Rectal smooth muscle tissue (tissue), 1 donor: Measurements from ENCODE around the gene TRAF3IP3.

Source experiments
- H3K27ac ChIP-seq: one replicate; pipeline ENCODE4 v1.7.0; 2013; ENCODE audit warnings: low read depth, low read length, inconsistent platforms
- H3K27me3 ChIP-seq: one replicate; pipeline ENCODE4 v1.7.0; 2013; ENCODE audit warnings: low read length; ENCODE audit not compliant: control insufficient read depth, insufficient read depth
- H3K36me3 ChIP-seq: one replicate; pipeline ENCODE4 v1.7.0; 2013; ENCODE audit warnings: low read length; ENCODE audit not compliant: control insufficient read depth, insufficient read depth
- H3K4me1 ChIP-seq: one replicate; pipeline ENCODE4 v1.7.0; 2013; ENCODE audit warnings: low read length; ENCODE audit not compliant: control insufficient read depth, insufficient read depth
- H3K4me3 ChIP-seq: one replicate; pipeline ENCODE4 v1.7.0; 2013; ENCODE audit warnings: low read length
- H3K9ac ChIP-seq: one replicate; pipeline ENCODE4 v1.7.0; 2013; ENCODE audit warnings: low read length

TRAF3IP3 gene

GRCh38 chr1:209825591-209826434, 70.0 kb downstream of the TRAF3IP3 start:
- H3K27ac ChIP-seq, result no peak overlapping the region
- no peaks in the 10 kb centered on the region for H3K4me1 ChIP-seq
- H3K4me3 ChIP-seq, result no peak overlapping the region
- no peaks in the 10 kb centered on the region for H3K27me3 ChIP-seq
- H3K36me3 ChIP-seq, result no peaks in the 10 kb centered on the region
- H3K9ac ChIP-seq, result no peak overlapping the region

- Histone ChIP-seq H3K4me1 (no peaks in the 10 kb centered on the region), H3K36me3 (peaks cover 2% of the 10 kb centered on the region), H3K9ac (no peak within 1 kb of the TSS), H3K27ac (peak within 1 kb of the TSS; percentile 45), H3K27me3 (no peaks in the 10 kb centered on the region), H3K4me3 (peak within 1 kb of the TSS; percentile 93)
Measured at GRCh38 chr1:209827384-209828262, 71.8 kb downstream of the TRAF3IP3 start, which contains the start of gene UTP25. UTP25 (plus strand) TSS chr1:209827972; CDS start chr1:209828064, 92 bp downstream.

- Histone ChIP-seq H3K36me3 (peaks cover 10% of the 10 kb centered on the region), H3K27ac (no peak overlapping the region), H3K4me3 (no peak overlapping the region), H3K27me3 (no peaks in the 10 kb centered on the region), H3K9ac (no peak overlapping the region), H3K4me1 (no peaks in the 10 kb centered on the region)
Measured at GRCh38 chr1:209829716-209830115, 73.9 kb downstream of the TRAF3IP3 start.

GRCh38 chr1:209830722-209831121, 74.9 kb downstream of the TRAF3IP3 start:
- Histone ChIP-seq H3K27me3 (no peaks in the 10 kb centered on the region), H3K36me3 (peaks cover 13% of the 10 kb centered on the region), H3K27ac (no peak overlapping the region), H3K4me3 (no peak overlapping the region), H3K4me1 (no peaks in the 10 kb centered on the region), H3K9ac (no peak overlapping the region)

- Histone ChIP-seq H3K9ac (no peak overlapping the region), H3K27ac (no peak overlapping the region), H3K4me3 (no peak overlapping the region), H3K27me3 (no peaks in the 10 kb centered on the region), H3K4me1 (no peaks in the 10 kb centered on the region), H3K36me3 (peaks cover 13% of the 10 kb centered on the region)
Measured at GRCh38 chr1:209831615-209832014, 75.8 kb downstream of the TRAF3IP3 start.
